ENCODE results near the gene ABCD2. TPM values are rescaled to one million over a fixed set of nuclear protein-coding genes. Genes with fewer than 3 reads are reported as not detected.
A peak's percentile ranks its signal among the peaks of the same experiment; 100 is the strongest.

Gene ABCD2
- total and polyA plus RNA-seq, 7 experiments from 2014 or later = 7.1 to 32.9 (median 10.7) TPM

- Mint-ChIP-seq H3K9me3 (peaks cover 0 to 3% (median 0%) of the 10 kb centered on the region in 11 donors), H3K4me1 (peaks cover 0 to 3% (median 0%) of the 10 kb centered on the region in 7 donors), H3K27me3 (no peaks in the 10 kb centered on the region), H3K27ac (no peak overlapping the region), H3K4me3 (no peak overlapping the region), H3K36me3 (peaks cover 4 to 58% (median 51%) of the 10 kb centered on the region in 5 donors)
- ATAC-seq (no peak), DNase-seq (no peak)
- POLR2A ChIA-PET = interaction anchor here (0.7 kb wide), 1 partner anchor 134 kb away, joined by 3 read pairs; no protein-coding TSS in a partner anchor
- Histone ChIP-seq H3K27me3 (ENCODE audit: control insufficient read depth in 2 of 2, insufficient read depth in 2 of 2, low read length in 2 of 2) (no peaks in the 10 kb centered on the region), H3K36me3 (ENCODE audit: control insufficient read depth in 2 of 3, insufficient read depth in 3 of 3, low read length in 3 of 3) (peaks cover 0 to 26% (median 0%) of the 10 kb centered on the region in 3 experiments), H3K4me1 (ENCODE audit: control insufficient read depth in 2 of 2, insufficient read depth in 2 of 2, low read length in 2 of 2) (no peaks in the 10 kb centered on the region), H3K27ac (ENCODE audit: low read depth, low read length) (no peak overlapping the region), H3K9me3 (ENCODE audit: control insufficient read depth in 2 of 3, low read length in 3 of 3) (no peaks in the 10 kb centered on the region), H3K4me3 (ENCODE audit: low read length) (no peak overlapping the region)
- CTCF ChIA-PET = interaction anchor here (0.7 kb wide), 1 partner anchor 249 kb away, joined by 4 read pairs; no protein-coding TSS in a partner anchor
- intact Hi-C loops (cut with micrococcal nuclease) = loop anchor here in 1 of 2 donors (1.0 kb wide), 1 partner anchor 8 kb away; no protein-coding TSS in a partner anchor
Observed at GRCh38 chr12:39581592-39581991, 38.0 kb downstream of the ABCD2 start.

GRCh38 chr12:39575498-39575875 is 44.1 kb downstream of the ABCD2 start:
- Histone ChIP-seq H3K4me3 (ENCODE audit: low read length) (no peak overlapping the region), H3K9me3 (ENCODE audit: control insufficient read depth in 2 of 3, low read length in 3 of 3) (no peaks in the 10 kb centered on the region), H3K27me3 (ENCODE audit: control insufficient read depth in 2 of 2, insufficient read depth in 2 of 2, low read length in 2 of 2) (no peaks in the 10 kb centered on the region), H3K4me1 (ENCODE audit: control insufficient read depth in 2 of 2, insufficient read depth in 2 of 2, low read length in 2 of 2) (no peaks in the 10 kb centered on the region), H3K36me3 (ENCODE audit: control insufficient read depth in 2 of 3, insufficient read depth in 3 of 3, low read length in 3 of 3) (peaks cover 3 to 45% (median 8%) of the 10 kb centered on the region in 3 experiments), H3K27ac (ENCODE audit: low read depth, low read length) (no peak overlapping the region)
- DNase-seq (no peak), ATAC-seq (no peak)
- H3K27ac Mint-ChIP-seq = peak overlapping the region in 1 of 9 donors; percentile 18
- H3K4me3 Mint-ChIP-seq = no peak overlapping the region
- peaks cover 0 to 10% (median 3%) of the 10 kb centered on the region in 11 donors for H3K9me3 Mint-ChIP-seq
- intact Hi-C loops (cut with micrococcal nuclease) = no loop called here
- ChIA-PET CTCF (interaction anchor here (0.6 kb wide), 2 partner anchors 115 to 250 kb away, joined by 3 read pairs; no protein-coding TSS in a partner anchor), POLR2A (interaction anchor here (1.3 kb wide), 1 partner anchor 44 kb away, joined by 5 read pairs; the partner anchor contains the start of gene ABCD2)
- peaks cover 10 to 86% (median 62%) of the 10 kb centered on the region in 5 donors for H3K36me3 Mint-ChIP-seq
- H3K27me3 Mint-ChIP-seq = no peaks in the 10 kb centered on the region
- peaks cover 0 to 12% (median 0%) of the 10 kb centered on the region in 7 donors for H3K4me1 Mint-ChIP-seq

GRCh38 chr12:39574785-39575497 is 44.7 kb downstream of the ABCD2 start:
- no peaks in the 10 kb centered on the region for H3K27me3 ChIP-seq (ENCODE audit: control insufficient read depth in 2 of 2, insufficient read depth in 2 of 2, low read length in 2 of 2)
- no peak for ATAC-seq
- H3K4me1 ChIP-seq (ENCODE audit: control insufficient read depth in 2 of 2, insufficient read depth in 2 of 2, low read length in 2 of 2) = no peaks in the 10 kb centered on the region
- Mint-ChIP-seq H3K27me3 (no peaks in the 10 kb centered on the region), H3K4me1 (peaks cover 0 to 12% (median 0%) of the 10 kb centered on the region in 7 donors), H3K4me3 (no peak overlapping the region), H3K36me3 (peaks cover 15 to 89% (median 63%) of the 10 kb centered on the region in 5 donors), H3K27ac (no peak overlapping the region), H3K9me3 (peaks cover 0 to 14% (median 5%) of the 10 kb centered on the region in 11 donors)
- H3K9me3 ChIP-seq (ENCODE audit: control insufficient read depth in 2 of 3, low read length in 3 of 3) = no peaks in the 10 kb centered on the region
- H3K36me3 ChIP-seq (ENCODE audit: control insufficient read depth in 2 of 3, insufficient read depth in 3 of 3, low read length in 3 of 3) = peaks cover 4 to 43% (median 8%) of the 10 kb centered on the region in 3 experiments
- CTCF ChIA-PET = interaction anchor here (0.6 to 0.7 kb wide), 3 partner anchors 116 to 436 kb away, joined by 3 read pairs; no protein-coding TSS in a partner anchor
- intact Hi-C loops (cut with micrococcal nuclease) = no loop called here
- POLR2A ChIA-PET = interaction anchor here (1.3 kb wide), 1 partner anchor 45 kb away, joined by 5 read pairs; the partner anchor contains the start of gene ABCD2
- H3K4me3 ChIP-seq (ENCODE audit: low read length) = no peak overlapping the region
- no peak overlapping the region for H3K27ac ChIP-seq (ENCODE audit: low read depth, low read length)
- DNase-seq = no peak

- ATAC-seq (no peak), DNase-seq (no peak)
- Mint-ChIP-seq H3K27me3 (no peaks in the 10 kb centered on the region), H3K36me3 (peaks cover 19 to 89% (median 65%) of the 10 kb centered on the region in 5 donors), H3K4me1 (peaks cover 0 to 12% (median 0%) of the 10 kb centered on the region in 7 donors), H3K4me3 (no peak overlapping the region), H3K27ac (peak overlapping the region in 1 of 9 donors; percentile 33), H3K9me3 (peaks cover 0 to 20% (median 10%) of the 10 kb centered on the region in 11 donors)
- CTCF ChIA-PET = interaction anchor here (0.7 kb wide), 1 partner anchor 436 kb away, joined by 3 read pairs; no protein-coding TSS in a partner anchor
- H3K9me3 ChIP-seq (ENCODE audit: control insufficient read depth in 2 of 3, low read length in 3 of 3) = no peaks in the 10 kb centered on the region
- intact Hi-C loops (cut with micrococcal nuclease) = no loop called here
- no peak overlapping the region for H3K27ac ChIP-seq (ENCODE audit: low read depth, low read length)
- no peaks in the 10 kb centered on the region for H3K27me3 ChIP-seq (ENCODE audit: control insufficient read depth in 2 of 2, insufficient read depth in 2 of 2, low read length in 2 of 2)
- no peaks in the 10 kb centered on the region for H3K4me1 ChIP-seq (ENCODE audit: control insufficient read depth in 2 of 2, insufficient read depth in 2 of 2, low read length in 2 of 2)
- peaks cover 8 to 43% (median 9%) of the 10 kb centered on the region in 3 experiments for H3K36me3 ChIP-seq (ENCODE audit: control insufficient read depth in 2 of 3, insufficient read depth in 3 of 3, low read length in 3 of 3)
- no peak overlapping the region for H3K4me3 ChIP-seq (ENCODE audit: low read length)
- POLR2A ChIA-PET = interaction anchor here (1.3 kb wide), 1 partner anchor 45 kb away, joined by 5 read pairs; the partner anchor contains the start of gene ABCD2
Observed at GRCh38 chr12:39574378-39574777, 45.2 kb downstream of the ABCD2 start.

GRCh38 chr12:39573971-39574370 is 45.6 kb downstream of the ABCD2 start:
- POLR2A ChIA-PET = no interaction called here
- no peak for ATAC-seq
- peaks cover 0 to 21% (median 10%) of the 10 kb centered on the region in 11 donors for H3K9me3 Mint-ChIP-seq
- no peak overlapping the region for H3K4me3 Mint-ChIP-seq
- peaks cover 19 to 88% (median 65%) of the 10 kb centered on the region in 5 donors for H3K36me3 Mint-ChIP-seq
- no peak overlapping the region for H3K4me3 ChIP-seq (ENCODE audit: low read length)
- no peak for DNase-seq
- CTCF ChIA-PET = interaction anchor here (0.7 kb wide), 1 partner anchor 437 kb away, joined by 3 read pairs; no protein-coding TSS in a partner anchor
- peaks cover 0 to 12% (median 0%) of the 10 kb centered on the region in 7 donors for H3K4me1 Mint-ChIP-seq
- intact Hi-C loops (cut with micrococcal nuclease) = loop anchor here in 1 of 2 donors (1.0 kb wide), 1 partner anchor 7 kb away; no protein-coding TSS in a partner anchor
- no peaks in the 10 kb centered on the region for H3K9me3 ChIP-seq (ENCODE audit: control insufficient read depth in 2 of 3, low read length in 3 of 3)
- no peaks in the 10 kb centered on the region for H3K27me3 ChIP-seq (ENCODE audit: control insufficient read depth in 2 of 2, insufficient read depth in 2 of 2, low read length in 2 of 2)
- H3K27ac Mint-ChIP-seq = no peak overlapping the region
- H3K4me1 ChIP-seq (ENCODE audit: control insufficient read depth in 2 of 2, insufficient read depth in 2 of 2, low read length in 2 of 2) = no peaks in the 10 kb centered on the region
- no peaks in the 10 kb centered on the region for H3K27me3 Mint-ChIP-seq
- peaks cover 8 to 43% (median 9%) of the 10 kb centered on the region in 3 experiments for H3K36me3 ChIP-seq (ENCODE audit: control insufficient read depth in 2 of 3, insufficient read depth in 3 of 3, low read length in 3 of 3)
- H3K27ac ChIP-seq (ENCODE audit: low read depth, low read length) = no peak overlapping the region

- Mint-ChIP-seq H3K36me3 (peaks cover 19 to 80% (median 66%) of the 10 kb centered on the region in 5 donors), H3K4me3 (no peak overlapping the region), H3K27ac (peak overlapping the region in 1 of 9 donors; percentile 25), H3K4me1 (peaks cover 0 to 12% (median 0%) of the 10 kb centered on the region in 7 donors), H3K9me3 (peaks cover 0 to 23% (median 10%) of the 10 kb centered on the region in 11 donors), H3K27me3 (no peaks in the 10 kb centered on the region)
- peaks cover 8 to 41% (median 9%) of the 10 kb centered on the region in 3 experiments for H3K36me3 ChIP-seq (ENCODE audit: control insufficient read depth in 2 of 3, insufficient read depth in 3 of 3, low read length in 3 of 3)
- H3K4me3 ChIP-seq (ENCODE audit: low read length) = no peak overlapping the region
- no peak for ATAC-seq
- no peak overlapping the region for H3K27ac ChIP-seq (ENCODE audit: low read depth, low read length)
- intact Hi-C loops (cut with micrococcal nuclease) = no loop called here
- H3K4me1 ChIP-seq (ENCODE audit: control insufficient read depth in 2 of 2, insufficient read depth in 2 of 2, low read length in 2 of 2) = no peaks in the 10 kb centered on the region
- ChIA-PET POLR2A (no interaction called here), CTCF (no interaction called here)
- H3K9me3 ChIP-seq (ENCODE audit: control insufficient read depth in 2 of 3, low read length in 3 of 3) = no peaks in the 10 kb centered on the region
- DNase-seq = no peak
- no peaks in the 10 kb centered on the region for H3K27me3 ChIP-seq (ENCODE audit: control insufficient read depth in 2 of 2, insufficient read depth in 2 of 2, low read length in 2 of 2)
Observed at GRCh38 chr12:39572551-39572950, 47.1 kb downstream of the ABCD2 start.

Measured in naive thymus-derived CD4-positive, alpha-beta T cell (primary cell).